MG63 (cell line): Measurements from ENCODE around the gene ETF1. TPM values are rescaled to one million over a fixed set of nuclear protein-coding genes. Genes with fewer than 3 reads are reported as not detected.
A peak's percentile ranks its signal among the peaks of the same experiment; 100 is the strongest.

Source experiments
- DNase-seq: peaks from one replicate; pipeline ENCODE4 v3.0.0-alpha.2; 2020
- H3K27me3 ChIP-seq: fragments of 250-450 bp; sonication (Bioruptor Pico); 2 replicates; pipeline ENCODE4 v1.5.1; 2020; ENCODE audit warnings: mild to moderate bottlenecking, moderate library complexity
- H3K36me3 ChIP-seq: fragments of 250-450 bp; sonication (Bioruptor Pico); 2 replicates; pipeline ENCODE4 v1.5.1; 2020; ENCODE audit warnings: mild to moderate bottlenecking, moderate library complexity
- H3K4me3 ChIP-seq: fragments of 250-450 bp; sonication (Bioruptor Pico); 2 replicates; pipeline ENCODE4 v1.5.1; 2020; ENCODE audit warnings: mild to moderate bottlenecking, moderate library complexity
- H3K9me3 ChIP-seq: fragments of 250-450 bp; sonication (Bioruptor Pico); 2 replicates; pipeline ENCODE4 v1.5.1; 2020; ENCODE audit warnings: mild to moderate bottlenecking, moderate library complexity
- total RNA-seq: library from RNA; depleted of rRNA; stranded (reverse); fragments of >200 nt; shearing (Covaris generic); gene quantifications from 2 replicates; pipeline ENCODE4 v1.2.3, GENCODE V29; 2014; ENCODE audit warnings: low replicate concordance

ETF1 gene
- total RNA-seq, 1 experiment from 2014 or later = 222 TPM

- Histone ChIP-seq H3K4me3 (peak overlapping the region; percentile 98), H3K36me3 (peaks cover 61% of the 10 kb centered on the region), H3K9me3 (no peaks in the 10 kb centered on the region), H3K27me3 (no peaks in the 10 kb centered on the region)
- DNase-seq = no peak
Measured at GRCh38 chr5:138542180-138542955, 668 bp downstream of the ETF1 start.

GRCh38 chr5:138541511-138542179 is 1.4 kb downstream of the ETF1 start:
- peak overlapping the region; percentile 98 for H3K4me3 ChIP-seq
- peaks cover 67% of the 10 kb centered on the region for H3K36me3 ChIP-seq
- H3K27me3 ChIP-seq = no peaks in the 10 kb centered on the region
- H3K9me3 ChIP-seq = no peaks in the 10 kb centered on the region
- DNase-seq = no peak

GRCh38 chr5:138539791-138540190 is 3.2 kb downstream of the ETF1 start:
- H3K36me3 ChIP-seq = peaks cover 73% of the 10 kb centered on the region
- no peaks in the 10 kb centered on the region for H3K27me3 ChIP-seq
- no peak for DNase-seq
- H3K4me3 ChIP-seq = no peak overlapping the region
- no peaks in the 10 kb centered on the region for H3K9me3 ChIP-seq

- peaks cover 79% of the 10 kb centered on the region for H3K36me3 ChIP-seq
- no peak overlapping the region for H3K4me3 ChIP-seq
- H3K9me3 ChIP-seq = no peaks in the 10 kb centered on the region
- DNase-seq = no peak
- no peaks in the 10 kb centered on the region for H3K27me3 ChIP-seq
Measured at GRCh38 chr5:138538943-138539627, 4.0 kb downstream of the ETF1 start.

- Histone ChIP-seq H3K36me3 (peaks cover 86% of the 10 kb centered on the region), H3K4me3 (no peak overlapping the region), H3K9me3 (no peaks in the 10 kb centered on the region), H3K27me3 (no peaks in the 10 kb centered on the region)
- no peak for DNase-seq
Measured at GRCh38 chr5:138536665-138537315, 6.2 kb downstream of the ETF1 start.

- DNase-seq = no peak
- Histone ChIP-seq H3K9me3 (no peaks in the 10 kb centered on the region), H3K4me3 (no peak overlapping the region), H3K27me3 (no peaks in the 10 kb centered on the region), H3K36me3 (peaks cover 86% of the 10 kb centered on the region)
Measured at GRCh38 chr5:138536215-138536614, 6.8 kb downstream of the ETF1 start.

GRCh38 chr5:138533973-138534941 is 8.8 kb downstream of the ETF1 start:
- Histone ChIP-seq H3K27me3 (no peaks in the 10 kb centered on the region), H3K36me3 (peaks cover 86% of the 10 kb centered on the region), H3K9me3 (no peaks in the 10 kb centered on the region), H3K4me3 (no peak overlapping the region)
- DNase-seq = no peak

GRCh38 chr5:138529812-138530211 is 13.2 kb downstream of the ETF1 start:
- H3K27me3 ChIP-seq = no peaks in the 10 kb centered on the region
- H3K9me3 ChIP-seq = no peaks in the 10 kb centered on the region
- no peak for DNase-seq
- H3K36me3 ChIP-seq = peaks cover 92% of the 10 kb centered on the region
- no peak overlapping the region for H3K4me3 ChIP-seq

GRCh38 chr5:138528744-138529469 is 14.1 kb downstream of the ETF1 start:
- DNase-seq = no peak
- peaks cover 85% of the 10 kb centered on the region for H3K36me3 ChIP-seq

GRCh38 chr5:138528208-138528607 is 14.8 kb downstream of the ETF1 start:
- Histone ChIP-seq H3K4me3 (no peak overlapping the region), H3K36me3 (peaks cover 85% of the 10 kb centered on the region), H3K27me3 (no peaks in the 10 kb centered on the region), H3K9me3 (no peaks in the 10 kb centered on the region)
- DNase-seq = no peak

More at GRCh38 chr5:138528744-138529469, 14.1 kb downstream of the ETF1 start:
- Histone ChIP-seq H3K27me3 (no peaks in the 10 kb centered on the region), H3K4me3 (no peak overlapping the region), H3K9me3 (no peaks in the 10 kb centered on the region)

- Histone ChIP-seq H3K36me3 (peaks cover 83% of the 10 kb centered on the region), H3K9me3 (no peaks in the 10 kb centered on the region), H3K4me3 (no peak overlapping the region), H3K27me3 (no peaks in the 10 kb centered on the region)
- no peak for DNase-seq
Measured at GRCh38 chr5:138527170-138527569, 15.9 kb downstream of the ETF1 start.

- H3K4me3 ChIP-seq = no peak overlapping the region
- DNase-seq = no peak
- no peaks in the 10 kb centered on the region for H3K27me3 ChIP-seq
- peaks cover 76% of the 10 kb centered on the region for H3K36me3 ChIP-seq
- no peaks in the 10 kb centered on the region for H3K9me3 ChIP-seq
Measured at GRCh38 chr5:138523406-138523805, 19.6 kb downstream of the ETF1 start.

GRCh38 chr5:138520971-138521370 is 22.1 kb downstream of the ETF1 start:
- Histone ChIP-seq H3K9me3 (no peaks in the 10 kb centered on the region), H3K36me3 (peaks cover 80% of the 10 kb centered on the region), H3K4me3 (no peak overlapping the region), H3K27me3 (no peaks in the 10 kb centered on the region)
- no peak for DNase-seq

GRCh38 chr5:138517437-138517836 is 25.6 kb downstream of the ETF1 start:
- Histone ChIP-seq H3K36me3 (peaks cover 92% of the 10 kb centered on the region), H3K27me3 (no peaks in the 10 kb centered on the region), H3K9me3 (no peaks in the 10 kb centered on the region), H3K4me3 (no peak overlapping the region)
- DNase-seq = no peak

GRCh38 chr5:138515556-138516245 is 27.3 kb downstream of the ETF1 start:
- no peak for DNase-seq
- Histone ChIP-seq H3K27me3 (no peaks in the 10 kb centered on the region), H3K9me3 (no peaks in the 10 kb centered on the region), H3K4me3 (no peak overlapping the region), H3K36me3 (peaks cover 94% of the 10 kb centered on the region)
